PC-3 (cell line): ENCODE results near the gene GLRX. TPM values are rescaled to one million over a fixed set of nuclear protein-coding genes. Genes with fewer than 3 reads are reported as not detected.
"Not testable (repeated sequence)": the region's sequence is repeated elsewhere in the genome, so short reads cannot be mapped to it uniquely, and the experiment has no call there.

Source experiments
- ATAC-seq: fragments of 200-7000 bp; cut with Tn5 transposase; 2 replicates; pipeline ENCODE4 v1.9.1; 2020; ENCODE audit warnings: mild to moderate bottlenecking, moderate library complexity
- BruUV-seq: library from RNA; stranded (reverse); fragments of 400-500 nt; replicated peaks from 2 replicates; lab custom pipeline; 2021; lab: Mats Ljungman, UMichigan
- CTCF ChIA-PET: fragments of 300-600 bp; sonication (Branson Sonifier 250); formaldehyde crosslinking; loops from one replicate; lab custom pipeline; 2022; ENCODE audit warnings: antibody characterized with exemption; lab: Charles Lee
- POLR2A ChIA-PET: fragments of 300-600 bp; sonication (Branson Sonifier 250); formaldehyde crosslinking; loops from one replicate; lab custom pipeline; 2022; ENCODE audit warnings: antibody characterized with exemption; ENCODE audit not compliant: unreplicated experiment; lab: Charles Lee
- DNase-seq: peaks from one replicate; pipeline ENCODE4 v3.0.0-alpha.2; 2015
- H2AFZ ChIP-seq: fragments of 300-600 bp; sonication (generic); 2 replicates; pipeline ENCODE4 v1.6.0; 2016; ENCODE audit warnings: antibody characterized with exemption, low read length
- H3F3A ChIP-seq: fragments of 300-600 bp; sonication (generic); one replicate; pipeline ENCODE4 v1.6.0; 2017; ENCODE audit warnings: antibody characterized with exemption, low read length, control low read depth, mild to moderate bottlenecking; ENCODE audit not compliant: unreplicated experiment
- H3K27ac ChIP-seq: fragments of 300-600 bp; sonication (generic); 2 replicates; pipeline ENCODE4 v1.5.1; 2016; ENCODE audit warnings: mild to moderate bottlenecking, low read length
- H3K27me3 ChIP-seq: fragments of 300-600 bp; sonication (generic); 2 replicates; pipeline ENCODE4 v1.6.1; 2016; ENCODE audit warnings: low read length, mixed read lengths
- H3K36me3 ChIP-seq: fragments of 300-600 bp; sonication (generic); 2 replicates; pipeline ENCODE4 v1.6.1; 2016; ENCODE audit warnings: low read depth, mixed run types, low read length, mixed read lengths
- H3K4me1 ChIP-seq: fragments of 300-600 bp; sonication (generic); 2 replicates; pipeline ENCODE4 v1.5.1; 2016; ENCODE audit warnings: low read length; ENCODE audit not compliant: insufficient read depth
- H3K4me2 ChIP-seq: fragments of 300-600 bp; sonication (generic); 2 replicates; pipeline ENCODE4 v1.6.0; 2016; ENCODE audit warnings: low read length
- H3K4me3 ChIP-seq: fragments of 300-600 bp; sonication (generic); 2 replicates; pipeline ENCODE4 v1.5.1; 2016; ENCODE audit warnings: mild to moderate bottlenecking, low read length, mixed read lengths
- H3K79me2 ChIP-seq: fragments of 300-600 bp; sonication (generic); 2 replicates; pipeline ENCODE4 v1.6.1; 2017; ENCODE audit warnings: low read length, mixed read lengths
- H3K9ac ChIP-seq: fragments of 300-600 bp; sonication (generic); 2 replicates; pipeline ENCODE4 v1.6.0; 2016; ENCODE audit warnings: mild to moderate bottlenecking, low read length
- H3K9me2 ChIP-seq: fragments of 300-600 bp; sonication (generic); replicated peaks from 2 replicates; pipeline ENCODE4 v1.6.1; 2016; ENCODE audit warnings: mixed run types, low read length, mixed read lengths
- H3K9me3 ChIP-seq: fragments of 300-600 bp; sonication (generic); 2 replicates; pipeline ENCODE4 v1.6.1; 2016; ENCODE audit warnings: low read length, mixed read lengths
- H4K20me1 ChIP-seq: fragments of 300-600 bp; sonication (generic); 2 replicates; pipeline ENCODE4 v1.6.1; 2016; ENCODE audit warnings: low read length, mixed read lengths
- EZH2 ChIP-seq: fragments of 300-600 bp; sonication (generic); IDR thresholded peaks from one replicate; pipeline ENCODE4 v1.6.1; 2017; ENCODE audit warnings: antibody characterized with exemption, mild to moderate bottlenecking, low read length; ENCODE audit not compliant: unreplicated experiment
- EZH2phosphoT487 ChIP-seq: fragments of 300-600 bp; sonication (generic); IDR thresholded peaks from 2 replicates; pipeline ENCODE4 v1.6.1; 2018; ENCODE audit warnings: mild to moderate bottlenecking, antibody characterized with exemption, low read length, borderline replicate concordance
- intact Hi-C: fragments of 100-400 bp; cut with micrococcal nuclease; formaldehyde crosslinking; loops from 2 replicates; pipeline ENCODE4 v1.9.0; 2023
- total RNA-seq: library from RNA; depleted of rRNA; stranded (reverse); fragments of >200 nt; gene quantifications from 2 replicates; pipeline ENCODE4 v1.2.3, GENCODE V29; 2014
- TF ChIP-seq, protein P1 (sequence below): fragments of 300-600 bp; sonication (generic); conservative IDR thresholded peaks from 2 replicates; pipeline ENCODE4 v1.5.1; 2017; ENCODE audit warnings: antibody characterized with exemption, low read depth, mild to moderate bottlenecking, low read length

Gene GLRX
- total RNA-seq, 1 experiment from 2014 or later = 27.4 TPM

DNA sequence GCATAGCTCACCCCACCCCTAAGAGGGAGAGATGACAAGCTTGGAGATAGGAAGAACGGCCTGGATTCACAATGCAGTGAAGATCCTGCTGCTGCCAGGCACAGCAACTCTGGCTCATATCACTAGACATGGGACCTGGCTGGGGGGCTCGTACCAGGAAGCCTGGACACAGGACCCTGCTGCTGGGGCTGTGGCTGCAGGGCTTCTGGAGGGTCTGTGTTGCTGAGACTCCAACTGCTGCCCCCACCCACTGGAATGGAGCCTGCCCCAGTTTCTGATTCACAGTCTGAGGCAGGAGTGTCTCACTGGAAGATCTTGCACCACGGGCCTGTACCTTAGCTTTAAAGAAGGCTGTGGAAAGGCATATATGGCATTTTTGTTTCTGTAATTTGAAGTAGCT is 31.0 kb upstream of the GLRX start:
- BruUV-seq = no TSS peak
- intact Hi-C loops = no loop called here
- Histone ChIP-seq H3K4me2 (no peak overlapping the region), H3K4me1 (peaks cover 6% of the 10 kb centered on the region), H3K36me3 (no peaks in the 10 kb centered on the region), H2AFZ (no peak overlapping the region), H3K9me2 (no peaks in the 10 kb centered on the region), H3F3A (peaks cover 3% of the 10 kb centered on the region), H3K9me3 (no peaks in the 10 kb centered on the region), H4K20me1 (no peaks in the 10 kb centered on the region), H3K4me3 (no peak overlapping the region), H3K27ac (no peak overlapping the region), H3K9ac (no peak overlapping the region), H3K27me3 (no peaks in the 10 kb centered on the region), H3K79me2 (no peaks in the 10 kb centered on the region)
- ChIA-PET POLR2A (no interaction called here), CTCF (interaction anchor here (0.8 kb wide), 1 partner anchor 207 kb away, joined by 5 read pairs; the partner anchor contains the start of gene RFESD)
- no peak for ATAC-seq
- TF ChIP-seq EZH2 = no peak
- TF ChIP-seq, protein P1, sequence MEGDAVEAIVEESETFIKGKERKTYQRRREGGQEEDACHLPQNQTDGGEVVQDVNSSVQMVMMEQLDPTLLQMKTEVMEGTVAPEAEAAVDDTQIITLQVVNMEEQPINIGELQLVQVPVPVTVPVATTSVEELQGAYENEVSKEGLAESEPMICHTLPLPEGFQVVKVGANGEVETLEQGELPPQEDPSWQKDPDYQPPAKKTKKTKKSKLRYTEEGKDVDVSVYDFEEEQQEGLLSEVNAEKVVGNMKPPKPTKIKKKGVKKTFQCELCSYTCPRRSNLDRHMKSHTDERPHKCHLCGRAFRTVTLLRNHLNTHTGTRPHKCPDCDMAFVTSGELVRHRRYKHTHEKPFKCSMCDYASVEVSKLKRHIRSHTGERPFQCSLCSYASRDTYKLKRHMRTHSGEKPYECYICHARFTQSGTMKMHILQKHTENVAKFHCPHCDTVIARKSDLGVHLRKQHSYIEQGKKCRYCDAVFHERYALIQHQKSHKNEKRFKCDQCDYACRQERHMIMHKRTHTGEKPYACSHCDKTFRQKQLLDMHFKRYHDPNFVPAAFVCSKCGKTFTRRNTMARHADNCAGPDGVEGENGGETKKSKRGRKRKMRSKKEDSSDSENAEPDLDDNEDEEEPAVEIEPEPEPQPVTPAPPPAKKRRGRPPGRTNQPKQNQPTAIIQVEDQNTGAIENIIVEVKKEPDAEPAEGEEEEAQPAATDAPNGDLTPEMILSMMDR = no peak
- TF ChIP-seq EZH2phosphoT487 = no peak
- no peak for DNase-seq

DNA sequence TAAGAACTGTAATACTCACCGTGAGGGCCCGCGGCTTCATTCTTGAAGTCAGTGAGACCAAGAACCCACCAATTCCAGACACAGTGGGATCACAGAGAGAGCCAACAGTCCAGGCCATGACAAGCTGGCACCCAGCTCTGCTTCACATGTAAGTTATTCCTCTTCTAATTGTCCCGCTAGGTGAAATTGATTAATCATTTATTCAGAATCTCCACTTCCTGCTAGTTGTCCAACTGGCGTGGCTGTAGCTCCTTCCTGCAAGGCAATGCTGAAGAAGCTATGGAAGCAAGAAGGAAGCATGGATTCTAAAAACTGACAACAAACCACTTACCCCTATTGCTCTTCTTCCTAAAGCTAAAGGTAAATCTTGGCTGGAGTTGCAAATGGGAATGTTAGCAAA is 30.0 kb upstream of the GLRX start:
- ChIA-PET POLR2A (no interaction called here), CTCF (no interaction called here)
- Histone ChIP-seq H3K27ac (no peak overlapping the region), H3K9ac (no peak overlapping the region), H3K9me2 (no peaks in the 10 kb centered on the region), H3F3A (no peaks in the 10 kb centered on the region), H2AFZ (no peak overlapping the region), H4K20me1 (no peaks in the 10 kb centered on the region), H3K36me3 (no peaks in the 10 kb centered on the region), H3K4me3 (no peak overlapping the region), H3K4me2 (no peak overlapping the region), H3K4me1 (no peaks in the 10 kb centered on the region), H3K27me3 (no peaks in the 10 kb centered on the region), H3K9me3 (no peaks in the 10 kb centered on the region), H3K79me2 (no peaks in the 10 kb centered on the region)
- no TSS peak for BruUV-seq
- no peak for ATAC-seq
- TF ChIP-seq, protein P1 = no peak
- TF ChIP-seq EZH2 (no peak), EZH2phosphoT487 (no peak)
- intact Hi-C loops = no loop called here
- no peak for DNase-seq

DNA sequence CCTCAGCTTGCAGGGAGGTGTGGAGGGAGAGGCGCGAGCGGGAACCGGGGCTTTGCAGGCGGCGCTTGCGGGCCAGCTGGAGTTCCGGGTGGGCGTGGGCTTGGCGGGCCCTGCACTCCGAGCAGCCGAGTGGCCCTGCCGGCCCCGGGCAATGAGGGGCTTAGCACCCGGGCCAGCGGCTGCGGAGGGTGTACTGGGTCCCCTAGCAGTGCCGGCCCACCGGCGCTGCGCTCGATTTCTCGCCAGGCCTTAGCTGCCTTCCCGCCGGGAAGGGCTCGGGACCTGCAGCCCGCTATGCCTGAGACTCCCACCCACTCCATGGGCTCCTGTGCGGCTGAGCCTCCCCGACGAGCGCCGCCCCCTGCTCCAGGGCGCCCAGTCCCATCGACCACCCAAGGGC is 28.6 kb upstream of the GLRX start:
- H3K36me3 ChIP-seq, H3K4me2 ChIP-seq, H3K4me3 ChIP-seq, H3K27ac ChIP-seq, H3K9me3 ChIP-seq, H3K27me3 ChIP-seq, ATAC-seq, H4K20me1 ChIP-seq, H3K9ac ChIP-seq, POLR2A ChIA-PET, H2AFZ ChIP-seq, H3K4me1 ChIP-seq, H3F3A ChIP-seq, BruUV-seq, intact Hi-C loops, CTCF ChIA-PET, H3K79me2 ChIP-seq, H3K9me2 ChIP-seq, DNase-seq: not testable (repeated sequence)
